ENCODE data around the gene RNASE9.
"Not testable (repeated sequence)": the region's sequence is repeated elsewhere in the genome, so short reads cannot be mapped to it uniquely, and the experiment has no call there.

Gene RNASE9

DNA sequence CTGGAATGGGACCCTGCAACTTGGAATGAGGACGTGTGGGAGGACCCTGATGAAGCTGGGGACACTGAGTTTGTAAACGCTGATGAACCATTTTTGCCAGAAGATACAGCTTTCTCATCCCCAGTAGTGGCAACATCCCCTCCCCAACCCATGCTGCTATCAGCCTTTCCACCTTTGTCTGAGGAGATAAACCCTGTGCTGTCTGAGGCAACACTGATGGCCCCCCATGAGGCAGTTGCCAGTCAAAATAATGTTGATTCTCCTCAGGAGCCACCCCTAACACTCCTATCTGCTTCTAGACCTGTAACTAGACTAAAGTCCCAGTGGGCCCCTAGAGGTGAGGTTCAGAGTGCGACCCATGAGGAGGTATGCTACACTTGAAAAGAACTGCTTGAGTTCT lies 7.5 kb upstream of the RNASE9 start:
- Histone ChIP-seq H3K4me1 (ENCODE audit: insufficient read depth, low read length, poor library complexity, severe bottlenecking) (peaks cover 6% of the 10 kb centered on the region), H3F3A (ENCODE audit: low read depth) (no peaks in the 10 kb centered on the region), H3K79me2 (ENCODE audit: insufficient read depth, low read length) (no peaks in the 10 kb centered on the region), H3K36me3 (ENCODE audit: insufficient read depth, low read length) (no peaks in the 10 kb centered on the region), H3K4me3 (ENCODE audit: low read length, poor library complexity, severe bottlenecking) (no peak overlapping the region), H2AFZ (ENCODE audit: low read length) (no peak overlapping the region), H3K9me2 (replicated peaks; ENCODE audit: low read depth, low read length) (no peaks in the 10 kb centered on the region), H3K27me3 (ENCODE audit: insufficient read depth, low read length, poor library complexity, severe bottlenecking) (no peaks in the 10 kb centered on the region), H3K4me2 (ENCODE audit: low read depth, low read length, poor library complexity, severe bottlenecking) (no peak overlapping the region), H4K20me1 (ENCODE audit: insufficient read depth, low read length, poor library complexity, severe bottlenecking) (no peaks in the 10 kb centered on the region), H3K9ac (ENCODE audit: low read depth, low read length, poor library complexity, severe bottlenecking) (no peak overlapping the region), H3K9me3 (ENCODE audit: insufficient read depth, low read depth, low read length) (no peaks in the 10 kb centered on the region)
- TF ChIP-seq, protein P1, sequence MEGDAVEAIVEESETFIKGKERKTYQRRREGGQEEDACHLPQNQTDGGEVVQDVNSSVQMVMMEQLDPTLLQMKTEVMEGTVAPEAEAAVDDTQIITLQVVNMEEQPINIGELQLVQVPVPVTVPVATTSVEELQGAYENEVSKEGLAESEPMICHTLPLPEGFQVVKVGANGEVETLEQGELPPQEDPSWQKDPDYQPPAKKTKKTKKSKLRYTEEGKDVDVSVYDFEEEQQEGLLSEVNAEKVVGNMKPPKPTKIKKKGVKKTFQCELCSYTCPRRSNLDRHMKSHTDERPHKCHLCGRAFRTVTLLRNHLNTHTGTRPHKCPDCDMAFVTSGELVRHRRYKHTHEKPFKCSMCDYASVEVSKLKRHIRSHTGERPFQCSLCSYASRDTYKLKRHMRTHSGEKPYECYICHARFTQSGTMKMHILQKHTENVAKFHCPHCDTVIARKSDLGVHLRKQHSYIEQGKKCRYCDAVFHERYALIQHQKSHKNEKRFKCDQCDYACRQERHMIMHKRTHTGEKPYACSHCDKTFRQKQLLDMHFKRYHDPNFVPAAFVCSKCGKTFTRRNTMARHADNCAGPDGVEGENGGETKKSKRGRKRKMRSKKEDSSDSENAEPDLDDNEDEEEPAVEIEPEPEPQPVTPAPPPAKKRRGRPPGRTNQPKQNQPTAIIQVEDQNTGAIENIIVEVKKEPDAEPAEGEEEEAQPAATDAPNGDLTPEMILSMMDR (conservative IDR thresholded peaks at IDR 0.05; ENCODE audit: low read length), result no peak
- no peak for TF ChIP-seq EZH2phosphoT487 (IDR thresholded peaks at IDR 0.05; ENCODE audit: borderline replicate concordance)

DNA sequence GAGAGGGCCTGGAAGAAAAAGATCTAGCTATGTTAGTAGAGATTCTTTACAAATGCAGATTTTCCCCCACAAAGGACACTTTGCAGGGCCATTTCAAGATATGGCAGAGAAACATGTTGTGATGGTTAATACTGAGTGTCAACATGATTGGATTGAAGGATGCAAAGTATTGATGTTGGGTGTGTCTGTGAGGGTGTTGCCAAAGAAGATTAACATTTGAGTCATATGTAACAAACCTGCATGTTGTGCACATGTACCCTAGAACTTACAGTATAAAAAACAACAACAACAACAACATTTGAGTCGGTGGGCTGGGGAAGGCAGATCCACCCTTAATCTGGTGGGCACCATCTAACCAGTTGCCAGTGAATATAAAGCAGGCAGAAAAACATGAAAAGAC lies 6.4 kb upstream of the RNASE9 start:
- H3K9me2 ChIP-seq (replicated peaks; ENCODE audit: low read depth, low read length); H3K9me3 ChIP-seq (ENCODE audit: insufficient read depth, low read depth, low read length); H3K4me2 ChIP-seq (ENCODE audit: low read depth, low read length, poor library complexity, severe bottlenecking); H3K36me3 ChIP-seq (ENCODE audit: insufficient read depth, low read length); H3K27me3 ChIP-seq (ENCODE audit: insufficient read depth, low read length, poor library complexity, severe bottlenecking); H2AFZ ChIP-seq (ENCODE audit: low read length); H3F3A ChIP-seq (ENCODE audit: low read depth); H3K79me2 ChIP-seq (ENCODE audit: insufficient read depth, low read length); H3K4me1 ChIP-seq (ENCODE audit: insufficient read depth, low read length, poor library complexity, severe bottlenecking); H4K20me1 ChIP-seq (ENCODE audit: insufficient read depth, low read length, poor library complexity, severe bottlenecking); H3K4me3 ChIP-seq (ENCODE audit: low read length, poor library complexity, severe bottlenecking); H3K9ac ChIP-seq (ENCODE audit: low read depth, low read length, poor library complexity, severe bottlenecking): not testable (repeated sequence)

DNA sequence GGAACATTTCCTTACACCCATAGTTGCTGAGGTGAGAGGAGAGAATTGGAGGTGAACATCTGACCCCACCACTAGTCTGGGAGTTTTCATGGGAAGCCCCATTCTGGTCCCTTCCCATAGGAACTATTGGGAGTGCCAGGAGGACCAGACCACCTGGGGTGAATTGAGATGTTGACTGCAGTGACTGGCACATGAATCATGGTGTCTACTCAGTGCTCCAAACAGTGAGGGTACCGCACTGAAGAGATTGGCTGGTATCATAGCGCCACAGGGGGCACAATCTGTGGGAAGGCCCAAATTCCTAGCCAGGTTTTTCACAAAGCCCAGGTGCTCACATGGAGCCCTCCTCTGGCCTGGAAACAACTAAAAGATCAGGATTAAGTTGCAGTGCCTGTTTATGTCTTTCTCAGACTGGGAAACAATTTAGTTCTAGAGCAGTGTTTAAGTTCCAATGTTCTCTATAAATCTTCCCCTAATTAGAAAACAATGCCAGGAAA lies 3.7 kb upstream of the RNASE9 start:
- Histone ChIP-seq H3K27me3 (ENCODE audit: insufficient read depth, low read length, poor library complexity, severe bottlenecking) (no peaks in the 10 kb centered on the region), H3K4me2 (ENCODE audit: low read depth, low read length, poor library complexity, severe bottlenecking) (no peak overlapping the region), H3K9me3 (ENCODE audit: insufficient read depth, low read depth, low read length) (no peaks in the 10 kb centered on the region), H2AFZ (ENCODE audit: low read length) (no peak overlapping the region), H3K36me3 (ENCODE audit: insufficient read depth, low read length) (no peaks in the 10 kb centered on the region), H4K20me1 (ENCODE audit: insufficient read depth, low read length, poor library complexity, severe bottlenecking) (no peaks in the 10 kb centered on the region), H3K4me1 (ENCODE audit: insufficient read depth, low read length, poor library complexity, severe bottlenecking) (peaks cover 6% of the 10 kb centered on the region), H3K4me3 (ENCODE audit: low read length, poor library complexity, severe bottlenecking) (no peak overlapping the region), H3F3A (ENCODE audit: low read depth) (no peaks in the 10 kb centered on the region), H3K79me2 (ENCODE audit: insufficient read depth, low read length) (no peaks in the 10 kb centered on the region), H3K9ac (ENCODE audit: low read depth, low read length, poor library complexity, severe bottlenecking) (no peak overlapping the region), H3K9me2 (replicated peaks; ENCODE audit: low read depth, low read length) (no peaks in the 10 kb centered on the region)
- TF ChIP-seq, protein P1 (conservative IDR thresholded peaks at IDR 0.05; ENCODE audit: low read length), result no peak

DNA sequence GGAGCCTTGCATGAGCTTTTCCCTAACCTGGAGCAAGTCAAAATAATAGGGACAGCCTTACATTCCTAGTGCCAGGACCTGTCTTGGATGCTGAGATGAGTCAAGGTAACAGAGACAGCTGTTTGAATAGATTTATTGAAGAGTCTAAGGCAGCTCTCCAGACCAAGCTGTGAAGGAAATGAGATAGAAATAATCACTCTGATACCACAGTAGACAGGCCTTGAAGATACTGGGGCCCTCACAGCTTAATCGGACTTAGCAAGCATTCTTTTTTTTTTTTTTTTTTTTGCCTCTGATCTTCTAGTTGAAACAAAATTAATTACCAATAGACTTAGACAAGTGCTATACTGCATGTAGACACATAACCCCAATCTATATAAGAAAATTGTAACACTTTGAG lies 3.1 kb upstream of the RNASE9 start:
- H3K27me3 ChIP-seq (ENCODE audit: insufficient read depth, low read length, poor library complexity, severe bottlenecking), result no peaks in the 10 kb centered on the region
- TF ChIP-seq, protein P1 (conservative IDR thresholded peaks at IDR 0.05; ENCODE audit: low read length), result no peak
- TF ChIP-seq EZH2phosphoT487 (IDR thresholded peaks at IDR 0.05; ENCODE audit: borderline replicate concordance), result no peak
- H4K20me1 ChIP-seq (ENCODE audit: insufficient read depth, low read length, poor library complexity, severe bottlenecking), result no peaks in the 10 kb centered on the region
- H3K79me2 ChIP-seq (ENCODE audit: insufficient read depth, low read length), result no peaks in the 10 kb centered on the region
- H3K4me1 ChIP-seq (ENCODE audit: insufficient read depth, low read length, poor library complexity, severe bottlenecking), result peaks cover 6% of the 10 kb centered on the region
- no peaks in the 10 kb centered on the region for H3K9me3 ChIP-seq (ENCODE audit: insufficient read depth, low read depth, low read length)
- H3K4me2 ChIP-seq (ENCODE audit: low read depth, low read length, poor library complexity, severe bottlenecking), result no peak overlapping the region
- H3K9ac ChIP-seq (ENCODE audit: low read depth, low read length, poor library complexity, severe bottlenecking), result no peak overlapping the region
- no peaks in the 10 kb centered on the region for H3F3A ChIP-seq (ENCODE audit: low read depth)
- no peaks in the 10 kb centered on the region for H3K36me3 ChIP-seq (ENCODE audit: insufficient read depth, low read length)
- no peaks in the 10 kb centered on the region for H3K9me2 ChIP-seq (replicated peaks; ENCODE audit: low read depth, low read length)
- H2AFZ ChIP-seq (ENCODE audit: low read length), result no peak overlapping the region
- H3K4me3 ChIP-seq (ENCODE audit: low read length, poor library complexity, severe bottlenecking), result no peak overlapping the region

Data from Loucy (cell line).